ENCODE measurements around the gene SPACA6.

Gene SPACA6

DNA sequence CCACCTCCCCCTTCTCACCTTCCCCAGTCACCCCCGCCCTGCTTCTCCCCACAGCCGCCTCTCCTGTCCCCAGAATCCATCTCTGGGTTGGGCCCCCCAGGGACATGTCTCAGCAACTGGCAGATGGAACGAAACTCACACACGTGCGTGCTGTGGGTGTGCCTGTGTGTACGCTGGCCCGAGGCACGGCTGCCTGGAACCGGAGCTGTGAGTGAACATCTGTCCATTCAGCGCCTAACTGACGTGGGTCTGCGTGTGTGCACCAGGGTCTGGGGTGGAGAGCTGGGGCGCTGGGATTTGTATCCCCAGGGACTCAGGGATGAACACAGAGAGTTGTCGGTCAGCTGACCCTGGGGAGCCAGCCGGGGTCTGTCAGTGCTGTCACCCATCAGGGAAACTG lies 31.4 kb downstream of the SPACA6 start:
- H3K36me3 ChIP-seq (ENCODE audit: insufficient read depth, low read length), result no peaks in the 10 kb centered on the region
- no peaks in the 10 kb centered on the region for H3F3A ChIP-seq (ENCODE audit: low read depth)
- H2AFZ ChIP-seq (ENCODE audit: low read length), result no peak overlapping the region
- H4K20me1 ChIP-seq (ENCODE audit: insufficient read depth, low read length, poor library complexity, severe bottlenecking), result no peaks in the 10 kb centered on the region
- H3K27me3 ChIP-seq (ENCODE audit: insufficient read depth, low read length, poor library complexity, severe bottlenecking), result no peaks in the 10 kb centered on the region
- H3K4me2 ChIP-seq (ENCODE audit: low read depth, low read length, poor library complexity, severe bottlenecking), result no peak overlapping the region
- no peaks in the 10 kb centered on the region for H3K79me2 ChIP-seq (ENCODE audit: insufficient read depth, low read length)
- H3K9ac ChIP-seq (ENCODE audit: low read depth, low read length, poor library complexity, severe bottlenecking), result no peak overlapping the region
- no peaks in the 10 kb centered on the region for H3K4me1 ChIP-seq (ENCODE audit: insufficient read depth, low read length, poor library complexity, severe bottlenecking)
- TF ChIP-seq EZH2phosphoT487 (IDR thresholded peaks at IDR 0.05; ENCODE audit: borderline replicate concordance), result no peak
- TF ChIP-seq, protein P1, sequence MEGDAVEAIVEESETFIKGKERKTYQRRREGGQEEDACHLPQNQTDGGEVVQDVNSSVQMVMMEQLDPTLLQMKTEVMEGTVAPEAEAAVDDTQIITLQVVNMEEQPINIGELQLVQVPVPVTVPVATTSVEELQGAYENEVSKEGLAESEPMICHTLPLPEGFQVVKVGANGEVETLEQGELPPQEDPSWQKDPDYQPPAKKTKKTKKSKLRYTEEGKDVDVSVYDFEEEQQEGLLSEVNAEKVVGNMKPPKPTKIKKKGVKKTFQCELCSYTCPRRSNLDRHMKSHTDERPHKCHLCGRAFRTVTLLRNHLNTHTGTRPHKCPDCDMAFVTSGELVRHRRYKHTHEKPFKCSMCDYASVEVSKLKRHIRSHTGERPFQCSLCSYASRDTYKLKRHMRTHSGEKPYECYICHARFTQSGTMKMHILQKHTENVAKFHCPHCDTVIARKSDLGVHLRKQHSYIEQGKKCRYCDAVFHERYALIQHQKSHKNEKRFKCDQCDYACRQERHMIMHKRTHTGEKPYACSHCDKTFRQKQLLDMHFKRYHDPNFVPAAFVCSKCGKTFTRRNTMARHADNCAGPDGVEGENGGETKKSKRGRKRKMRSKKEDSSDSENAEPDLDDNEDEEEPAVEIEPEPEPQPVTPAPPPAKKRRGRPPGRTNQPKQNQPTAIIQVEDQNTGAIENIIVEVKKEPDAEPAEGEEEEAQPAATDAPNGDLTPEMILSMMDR (conservative IDR thresholded peaks at IDR 0.05; ENCODE audit: low read length), result no peak
- H3K9me2 ChIP-seq (replicated peaks; ENCODE audit: low read depth, low read length), result no peaks in the 10 kb centered on the region
- no peak overlapping the region for H3K4me3 ChIP-seq (ENCODE audit: low read length, poor library complexity, severe bottlenecking)
- no peaks in the 10 kb centered on the region; the same call in 1 of the 2 replicates for H3K9me3 ChIP-seq (ENCODE audit: insufficient read depth, low read depth, low read length)

DNA sequence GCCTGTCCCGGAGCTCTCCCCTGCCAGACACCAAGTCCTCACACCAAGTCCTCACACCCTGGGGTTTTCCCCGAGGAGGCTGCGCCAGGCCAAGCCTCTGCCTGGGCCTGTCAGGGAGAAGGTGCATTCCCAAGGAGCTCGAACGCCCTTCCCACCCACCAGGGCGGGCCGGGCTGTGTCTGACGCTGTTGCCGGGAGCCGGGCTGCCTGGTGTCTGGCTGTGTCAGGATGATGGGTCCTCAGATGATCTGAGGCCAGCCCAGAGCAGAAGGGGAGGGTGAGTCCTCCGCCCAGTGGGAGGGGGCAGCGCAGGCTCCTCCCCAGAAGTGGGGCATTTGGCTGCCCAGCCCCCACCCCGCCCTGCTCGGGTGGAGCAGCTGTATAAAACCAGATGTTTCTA lies 32.9 kb downstream of the SPACA6 start:
- H3K9ac ChIP-seq (ENCODE audit: low read depth, low read length, poor library complexity, severe bottlenecking), result no peak overlapping the region
- H3K9me2 ChIP-seq (replicated peaks; ENCODE audit: low read depth, low read length), result no peaks in the 10 kb centered on the region
- H2AFZ ChIP-seq (ENCODE audit: low read length), result no peak overlapping the region
- no peaks in the 10 kb centered on the region for H3F3A ChIP-seq (ENCODE audit: low read depth)
- H3K9me3 ChIP-seq (ENCODE audit: insufficient read depth, low read depth, low read length), result no peaks in the 10 kb centered on the region; the same call in 1 of the 2 replicates
- H3K27me3 ChIP-seq (ENCODE audit: insufficient read depth, low read length, poor library complexity, severe bottlenecking), result no peaks in the 10 kb centered on the region
- no peak overlapping the region for H3K4me2 ChIP-seq (ENCODE audit: low read depth, low read length, poor library complexity, severe bottlenecking)
- no peaks in the 10 kb centered on the region for H3K4me1 ChIP-seq (ENCODE audit: insufficient read depth, low read length, poor library complexity, severe bottlenecking)
- no peaks in the 10 kb centered on the region for H3K36me3 ChIP-seq (ENCODE audit: insufficient read depth, low read length)
- no peaks in the 10 kb centered on the region for H3K79me2 ChIP-seq (ENCODE audit: insufficient read depth, low read length)
- H4K20me1 ChIP-seq (ENCODE audit: insufficient read depth, low read length, poor library complexity, severe bottlenecking), result no peaks in the 10 kb centered on the region
- no peak overlapping the region for H3K4me3 ChIP-seq (ENCODE audit: low read length, poor library complexity, severe bottlenecking)
- TF ChIP-seq EZH2phosphoT487 (IDR thresholded peaks at IDR 0.05; ENCODE audit: borderline replicate concordance), result no peak
- TF ChIP-seq, protein P1 (conservative IDR thresholded peaks at IDR 0.05; ENCODE audit: low read length), result no peak

DNA sequence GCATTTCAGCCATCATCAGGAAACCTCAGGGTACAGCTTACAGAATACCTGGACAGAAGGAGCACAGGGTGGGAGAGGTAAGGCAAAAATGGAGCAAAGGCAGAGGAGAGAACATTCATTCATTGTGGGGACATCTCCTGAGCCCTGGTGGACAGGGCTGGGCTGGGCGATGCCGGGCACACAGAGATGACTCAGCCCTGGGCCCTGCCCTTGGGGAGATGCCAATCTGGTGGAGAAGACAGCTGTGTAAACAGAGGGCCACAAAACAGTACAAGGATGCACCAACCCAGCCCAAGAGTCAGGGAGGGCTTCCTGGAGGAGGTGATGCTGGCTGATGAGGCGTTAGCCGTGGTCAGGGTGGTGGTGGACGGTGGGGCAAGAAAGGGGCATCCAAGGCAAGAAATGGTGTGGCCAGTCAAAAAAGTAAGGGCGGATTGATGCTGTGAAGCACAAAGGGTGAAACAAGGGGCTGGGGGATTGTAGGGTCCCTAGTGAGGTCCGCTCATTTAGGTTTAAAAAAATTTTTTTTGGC lies 34.3 kb downstream of the SPACA6 start:
- Histone ChIP-seq H4K20me1 (ENCODE audit: insufficient read depth, low read length, poor library complexity, severe bottlenecking) (no peaks in the 10 kb centered on the region), H3K4me1 (ENCODE audit: insufficient read depth, low read length, poor library complexity, severe bottlenecking) (no peaks in the 10 kb centered on the region), H3K27me3 (ENCODE audit: insufficient read depth, low read length, poor library complexity, severe bottlenecking) (no peaks in the 10 kb centered on the region), H3K9ac (ENCODE audit: low read depth, low read length, poor library complexity, severe bottlenecking) (no peak overlapping the region), H2AFZ (ENCODE audit: low read length) (no peak overlapping the region), H3K4me3 (ENCODE audit: low read length, poor library complexity, severe bottlenecking) (no peak overlapping the region), H3F3A (ENCODE audit: low read depth) (no peaks in the 10 kb centered on the region), H3K4me2 (ENCODE audit: low read depth, low read length, poor library complexity, severe bottlenecking) (no peak overlapping the region), H3K9me2 (replicated peaks; ENCODE audit: low read depth, low read length) (no peaks in the 10 kb centered on the region), H3K9me3 (ENCODE audit: insufficient read depth, low read depth, low read length) (no peaks in the 10 kb centered on the region; the same call in 1 of the 2 replicates), H3K79me2 (ENCODE audit: insufficient read depth, low read length) (no peaks in the 10 kb centered on the region), H3K36me3 (ENCODE audit: insufficient read depth, low read length) (no peaks in the 10 kb centered on the region)
- TF ChIP-seq EZH2phosphoT487 (IDR thresholded peaks at IDR 0.05; ENCODE audit: borderline replicate concordance), result no peak
- TF ChIP-seq, protein P1 (conservative IDR thresholded peaks at IDR 0.05; ENCODE audit: low read length), result no peak
